ENCODE results near the gene FGF23. TPM values are rescaled to one million over a fixed set of nuclear protein-coding genes. Genes with fewer than 3 reads are reported as not detected.

The FGF23 gene
- polyA plus RNA-seq, 1 donor: 6.5 TPM

GRCh38 chr12:4355156-4356040 lies 24.1 kb downstream of the FGF23 start:
- Histone ChIP-seq H3K4me1 (ENCODE audit: control insufficient read depth, insufficient read depth, low read length) (no peaks in the 10 kb centered on the region), H3K27ac (ENCODE audit: low read length) (no peak overlapping the region), H3K36me3 (ENCODE audit: control insufficient read depth, insufficient read depth, low read length) (peaks cover 4% of the 10 kb centered on the region), H3K4me3 (ENCODE audit: low read length) (no peak overlapping the region), H3K9me3 (ENCODE audit: control insufficient read depth, low read depth, low read length) (no peaks in the 10 kb centered on the region), H3K27me3 (ENCODE audit: control insufficient read depth, insufficient read depth, low read length) (no peaks in the 10 kb centered on the region)
- DNase-seq: no peak
- 100% methylated on average over 1 of the region's 3 CpGs for WGBS (ENCODE audit: insufficient coverage, low lambda C conversion rate)

- peaks cover 4% of the 10 kb centered on the region for H3K36me3 ChIP-seq (ENCODE audit: control insufficient read depth, insufficient read depth, low read length)
- no CpG with 5 or more reads among the region's 4 CpGs for WGBS (ENCODE audit: insufficient coverage, low lambda C conversion rate)
- DNase-seq: peak in 1 of 2 donors; percentile 16
These were observed 25.7 kb downstream of the FGF23 start for GRCh38 chr12:4353785-4354208.

GRCh38 chr12:4346931-4347330 lies 32.6 kb downstream of the FGF23 start:
- no peaks in the 10 kb centered on the region for H3K9me3 ChIP-seq (ENCODE audit: control insufficient read depth, low read depth, low read length)
- no peaks in the 10 kb centered on the region for H3K4me1 ChIP-seq (ENCODE audit: control insufficient read depth, insufficient read depth, low read length)
- H3K27ac ChIP-seq (ENCODE audit: low read length): no peak overlapping the region
- DNase-seq: no peak
- H3K36me3 ChIP-seq (ENCODE audit: control insufficient read depth, insufficient read depth, low read length): no peaks in the 10 kb centered on the region
- no peaks in the 10 kb centered on the region for H3K27me3 ChIP-seq (ENCODE audit: control insufficient read depth, insufficient read depth, low read length)
- no peak overlapping the region for H3K4me3 ChIP-seq (ENCODE audit: low read length)

More at GRCh38 chr12:4353785-4354208, 25.7 kb downstream of the FGF23 start:
- no peak overlapping the region for H3K4me3 ChIP-seq (ENCODE audit: low read length)
- no peaks in the 10 kb centered on the region for H3K9me3 ChIP-seq (ENCODE audit: control insufficient read depth, low read depth, low read length)
- no peak overlapping the region for H3K27ac ChIP-seq (ENCODE audit: low read length)
- no peaks in the 10 kb centered on the region for H3K4me1 ChIP-seq (ENCODE audit: control insufficient read depth, insufficient read depth, low read length)
- H3K27me3 ChIP-seq (ENCODE audit: control insufficient read depth, insufficient read depth, low read length): no peaks in the 10 kb centered on the region

GRCh38 chr12:4331842-4332241 lies 47.7 kb downstream of the FGF23 start:
- H3K27ac ChIP-seq (ENCODE audit: low read length): no peak overlapping the region
- WGBS (ENCODE audit: insufficient coverage, low lambda C conversion rate): 23% methylated on average over 3 of the region's 4 CpGs

DNA sequence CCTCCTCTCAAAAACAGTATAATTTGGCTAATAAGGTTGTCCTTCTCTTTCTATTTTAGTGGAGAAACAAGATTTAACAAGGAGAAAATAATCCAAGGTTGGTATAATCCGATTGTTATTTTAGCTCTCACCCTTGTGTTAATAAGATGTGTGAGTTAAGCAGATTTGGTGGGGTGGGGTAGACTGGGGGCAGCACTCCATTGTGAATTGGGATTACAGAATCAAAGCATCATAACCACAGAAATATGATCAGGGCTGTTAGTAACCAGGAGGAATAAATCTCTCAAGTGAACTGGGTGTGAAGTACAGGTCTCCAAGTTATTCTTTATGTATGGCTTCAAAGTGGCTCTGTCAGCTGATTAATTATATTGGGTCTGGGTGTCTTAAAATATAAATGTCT lies 48.3 kb downstream of the FGF23 start:
- Histone ChIP-seq H3K36me3 (ENCODE audit: control insufficient read depth, insufficient read depth, low read length) (peaks cover 3% of the 10 kb centered on the region), H3K27me3 (ENCODE audit: control insufficient read depth, insufficient read depth, low read length) (no peaks in the 10 kb centered on the region), H3K4me1 (ENCODE audit: control insufficient read depth, insufficient read depth, low read length) (no peaks in the 10 kb centered on the region), H3K4me3 (ENCODE audit: low read length) (no peak overlapping the region), H3K27ac (ENCODE audit: low read length) (no peak overlapping the region), H3K9me3 (ENCODE audit: control insufficient read depth, low read depth, low read length) (no peaks in the 10 kb centered on the region)
- DNase-seq: no peak
- whole genome bisulfite sequencing (ENCODE audit: insufficient coverage, low lambda C conversion rate): no CpG with 5 or more reads among the region's 1 CpG

More at GRCh38 chr12:4331842-4332241, 47.7 kb downstream of the FGF23 start:
- Histone ChIP-seq H3K27me3 (ENCODE audit: control insufficient read depth, insufficient read depth, low read length) (no peaks in the 10 kb centered on the region), H3K9me3 (ENCODE audit: control insufficient read depth, low read depth, low read length) (no peaks in the 10 kb centered on the region), H3K36me3 (ENCODE audit: control insufficient read depth, insufficient read depth, low read length) (peaks cover 3% of the 10 kb centered on the region), H3K4me3 (ENCODE audit: low read length) (no peak overlapping the region), H3K4me1 (ENCODE audit: control insufficient read depth, insufficient read depth, low read length) (no peaks in the 10 kb centered on the region)
- peak in 1 of 2 donors; percentile 41 for DNase-seq

DNA sequence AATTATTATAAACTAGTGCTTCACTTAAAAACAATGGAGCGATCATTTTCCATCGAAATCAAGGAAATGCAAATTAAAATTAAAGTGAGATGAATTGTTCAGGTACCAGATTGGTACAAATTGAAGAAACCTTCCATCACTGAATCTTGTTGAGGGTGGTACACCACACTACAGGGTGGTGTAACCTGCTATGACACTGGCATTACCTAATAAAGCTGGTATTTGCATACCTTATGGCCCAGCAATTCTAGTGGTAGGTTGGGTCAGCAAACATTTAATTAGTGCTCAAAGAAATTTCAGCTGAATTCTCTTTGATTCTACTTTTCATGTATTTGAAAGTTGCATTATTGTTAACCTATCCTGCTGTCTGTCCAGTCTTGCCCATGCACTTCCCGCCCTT lies 49.3 kb downstream of the FGF23 start:
- Histone ChIP-seq H3K9me3 (ENCODE audit: control insufficient read depth, low read depth, low read length) (no peaks in the 10 kb centered on the region), H3K4me1 (ENCODE audit: control insufficient read depth, insufficient read depth, low read length) (no peaks in the 10 kb centered on the region), H3K27me3 (ENCODE audit: control insufficient read depth, insufficient read depth, low read length) (no peaks in the 10 kb centered on the region), H3K36me3 (ENCODE audit: control insufficient read depth, insufficient read depth, low read length) (peaks cover 3% of the 10 kb centered on the region), H3K27ac (ENCODE audit: low read length) (no peak overlapping the region), H3K4me3 (ENCODE audit: low read length) (no peak overlapping the region)
- WGBS (ENCODE audit: insufficient coverage, low lambda C conversion rate): 100% methylated on average over 1 of the region's 3 CpGs
- DNase-seq: no peak

DNA sequence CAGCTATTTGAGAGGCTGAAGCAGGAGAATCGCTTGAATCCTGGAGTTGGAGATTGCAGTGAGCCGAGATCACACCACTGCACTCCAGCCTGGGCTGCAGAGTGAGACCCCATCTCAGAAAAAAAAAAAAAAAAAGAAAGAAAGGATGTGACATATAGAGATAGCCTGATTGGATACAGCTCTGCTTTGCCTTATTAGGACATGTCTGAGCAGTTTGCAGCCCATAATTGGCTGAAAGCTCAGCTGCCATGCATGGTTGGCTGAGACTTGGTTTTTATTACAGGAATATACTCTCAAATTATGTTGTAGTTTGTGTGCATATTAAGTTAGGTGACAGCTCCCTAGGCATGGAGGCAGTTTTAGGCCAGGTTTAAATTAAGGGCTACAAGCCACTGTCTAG lies 52.2 kb downstream of the FGF23 start:
- no peak overlapping the region for H3K27ac ChIP-seq (ENCODE audit: low read length)
- no peak for DNase-seq
- no peaks in the 10 kb centered on the region for H3K9me3 ChIP-seq (ENCODE audit: control insufficient read depth, low read depth, low read length)
- no peaks in the 10 kb centered on the region for H3K4me1 ChIP-seq (ENCODE audit: control insufficient read depth, insufficient read depth, low read length)
- H3K4me3 ChIP-seq (ENCODE audit: low read length): no peak overlapping the region
- no CpG with 5 or more reads among the region's 2 CpGs for whole genome bisulfite sequencing (ENCODE audit: insufficient coverage, low lambda C conversion rate)
- H3K36me3 ChIP-seq (ENCODE audit: control insufficient read depth, insufficient read depth, low read length): no peaks in the 10 kb centered on the region
- no peaks in the 10 kb centered on the region for H3K27me3 ChIP-seq (ENCODE audit: control insufficient read depth, insufficient read depth, low read length)

GRCh38 chr12:4325966-4326365 lies 53.5 kb downstream of the FGF23 start:
- Histone ChIP-seq H3K27ac (ENCODE audit: low read length) (no peak overlapping the region), H3K4me1 (ENCODE audit: control insufficient read depth, insufficient read depth, low read length) (no peaks in the 10 kb centered on the region), H3K4me3 (ENCODE audit: low read length) (no peak overlapping the region), H3K36me3 (ENCODE audit: control insufficient read depth, insufficient read depth, low read length) (no peaks in the 10 kb centered on the region), H3K27me3 (ENCODE audit: control insufficient read depth, insufficient read depth, low read length) (no peaks in the 10 kb centered on the region), H3K9me3 (ENCODE audit: control insufficient read depth, low read depth, low read length) (no peaks in the 10 kb centered on the region)
- DNase-seq: no peak
- WGBS (ENCODE audit: insufficient coverage, low lambda C conversion rate): no CpG with 5 or more reads among the region's 3 CpGs

- WGBS (ENCODE audit: insufficient coverage, low lambda C conversion rate): no CpG with 5 or more reads among the region's 28 CpGs
- Histone ChIP-seq H3K27ac (ENCODE audit: low read length) (no peak overlapping the region), H3K27me3 (ENCODE audit: control insufficient read depth, insufficient read depth, low read length) (no peaks in the 10 kb centered on the region), H3K9me3 (ENCODE audit: control insufficient read depth, low read depth, low read length) (no peaks in the 10 kb centered on the region), H3K36me3 (ENCODE audit: control insufficient read depth, insufficient read depth, low read length) (no peaks in the 10 kb centered on the region), H3K4me3 (ENCODE audit: low read length) (no peak overlapping the region), H3K4me1 (ENCODE audit: control insufficient read depth, insufficient read depth, low read length) (peaks cover 5% of the 10 kb centered on the region)
- DNase-seq: no peak
These were observed 55.1 kb downstream of the FGF23 start for GRCh38 chr12:4324366-4324765.

DNA sequence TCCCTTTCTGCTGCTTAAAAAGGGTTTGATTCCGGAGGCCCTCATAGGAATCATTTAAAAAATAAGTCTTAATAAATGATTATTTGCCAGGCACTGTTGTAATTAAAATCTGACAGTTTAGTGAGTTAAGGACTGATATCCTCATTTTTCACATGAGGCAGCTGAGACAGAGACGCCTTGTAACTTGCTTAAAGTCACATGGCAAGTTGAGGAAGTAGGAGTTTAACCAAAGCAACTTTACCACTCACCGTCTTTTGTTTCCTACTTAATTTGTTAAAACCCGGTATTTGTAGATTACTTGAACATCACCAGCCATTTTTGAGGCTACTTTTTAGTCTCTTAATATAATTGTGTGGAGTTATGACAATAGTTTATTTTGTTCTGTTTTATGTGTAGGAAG lies 56.1 kb downstream of the FGF23 start:
- H3K4me1 ChIP-seq (ENCODE audit: control insufficient read depth, insufficient read depth, low read length): peaks cover 5% of the 10 kb centered on the region
- H3K9me3 ChIP-seq (ENCODE audit: control insufficient read depth, low read depth, low read length): no peaks in the 10 kb centered on the region
- no peaks in the 10 kb centered on the region for H3K36me3 ChIP-seq (ENCODE audit: control insufficient read depth, insufficient read depth, low read length)
- no peak overlapping the region for H3K4me3 ChIP-seq (ENCODE audit: low read length)
- H3K27ac ChIP-seq (ENCODE audit: low read length): no peak overlapping the region
- DNase-seq: no peak
- WGBS (ENCODE audit: insufficient coverage, low lambda C conversion rate): 100% methylated on average over 1 of the region's 4 CpGs
- H3K27me3 ChIP-seq (ENCODE audit: control insufficient read depth, insufficient read depth, low read length): no peaks in the 10 kb centered on the region

GRCh38 chr12:4322726-4323125 lies 56.8 kb downstream of the FGF23 start:
- no peak overlapping the region for H3K4me3 ChIP-seq (ENCODE audit: low read length)
- no peaks in the 10 kb centered on the region for H3K27me3 ChIP-seq (ENCODE audit: control insufficient read depth, insufficient read depth, low read length)
- peaks cover 5% of the 10 kb centered on the region for H3K4me1 ChIP-seq (ENCODE audit: control insufficient read depth, insufficient read depth, low read length)
- WGBS (ENCODE audit: insufficient coverage, low lambda C conversion rate): 40% methylated on average over 1 of the region's 5 CpGs
- no peaks in the 10 kb centered on the region for H3K9me3 ChIP-seq (ENCODE audit: control insufficient read depth, low read depth, low read length)
- DNase-seq: no peak
- no peak overlapping the region for H3K27ac ChIP-seq (ENCODE audit: low read length)
- no peaks in the 10 kb centered on the region for H3K36me3 ChIP-seq (ENCODE audit: control insufficient read depth, insufficient read depth, low read length)
